Effector memory CD8-positive, alpha-beta T cell (primary cell): Measurements from ENCODE around the gene PDGFA.
A peak's percentile ranks its signal among the peaks of the same experiment; 100 is the strongest.

Experiments
- ATAC-seq: fragments of 150-1000 bp; cut with Tn5 transposase; replicated peaks from 2 replicates; pipeline ENCODE4 v1.10.0; 2021; ENCODE audit warnings: mild to moderate bottlenecking, moderate library complexity
- DNase-seq, 3 experiments: peaks; one replicate each; pipeline ENCODE4 v3.0.0; 2021
- H3K27ac Mint-ChIP-seq, 2 donors: one replicate each; pipeline ENCODE4 v1.8.0; 2022; ENCODE audit warnings: mild to moderate bottlenecking in 2 of 2, mixed read lengths in 2 of 2, moderate library complexity in 2 of 2
- H3K27me3 Mint-ChIP-seq, 2 donors: one replicate each; pipeline ENCODE4 v1.8.0; 2022; ENCODE audit warnings: mixed read lengths in 2 of 2
- H3K36me3 Mint-ChIP-seq: one replicate; pipeline ENCODE4 v1.8.0; 2022; ENCODE audit warnings: mild to moderate bottlenecking, moderate library complexity, mixed read lengths; ENCODE audit not compliant: insufficient read depth
- H3K4me1 Mint-ChIP-seq, 2 donors: one replicate each; pipeline ENCODE4 v1.8.0; 2022; ENCODE audit warnings: low read depth in 2 of 2, mixed read lengths in 2 of 2
- H3K4me3 Mint-ChIP-seq, 2 donors: one replicate each; pipeline ENCODE4 v1.8.0; 2022; ENCODE audit warnings: mild to moderate bottlenecking in 2 of 2, mixed read lengths in 2 of 2, moderate library complexity in 2 of 2
- H3K9me3 Mint-ChIP-seq, 2 donors: one replicate each; pipeline ENCODE4 v1.8.0; 2022; ENCODE audit warnings: mixed read lengths in 2 of 2

The PDGFA gene

DNA sequence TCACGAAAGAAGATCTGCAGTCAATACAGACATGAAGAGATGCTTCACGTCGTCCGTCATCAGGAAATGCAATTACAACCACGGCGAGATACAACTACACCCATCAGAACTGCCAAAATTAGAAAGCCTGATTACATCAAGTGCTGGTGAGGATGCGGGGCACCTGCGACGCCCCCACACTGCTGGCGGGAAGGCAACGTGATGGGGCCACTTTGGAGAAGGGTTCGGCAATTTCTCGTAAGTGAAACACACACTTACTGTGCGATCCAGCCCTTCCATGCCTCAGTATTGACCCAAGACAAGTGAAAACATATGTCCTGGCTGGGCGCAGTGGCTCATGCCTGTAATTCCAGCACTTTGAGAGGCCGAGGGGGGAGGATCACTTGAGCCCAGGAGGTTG, 25.8 kb upstream of the PDGFA start:
- no peak for ATAC-seq
- no peaks in the 10 kb centered on the region for H3K9me3 Mint-ChIP-seq
- no peak overlapping the region for H3K4me3 Mint-ChIP-seq
- peaks cover 0 to 10% of the 10 kb centered on the region in 2 donors for H3K4me1 Mint-ChIP-seq
- no peaks in the 10 kb centered on the region for H3K36me3 Mint-ChIP-seq
- DNase-seq = no peak
- H3K27me3 Mint-ChIP-seq = peaks cover 0 to 12% of the 10 kb centered on the region in 2 donors
- no peak overlapping the region for H3K27ac Mint-ChIP-seq

DNA sequence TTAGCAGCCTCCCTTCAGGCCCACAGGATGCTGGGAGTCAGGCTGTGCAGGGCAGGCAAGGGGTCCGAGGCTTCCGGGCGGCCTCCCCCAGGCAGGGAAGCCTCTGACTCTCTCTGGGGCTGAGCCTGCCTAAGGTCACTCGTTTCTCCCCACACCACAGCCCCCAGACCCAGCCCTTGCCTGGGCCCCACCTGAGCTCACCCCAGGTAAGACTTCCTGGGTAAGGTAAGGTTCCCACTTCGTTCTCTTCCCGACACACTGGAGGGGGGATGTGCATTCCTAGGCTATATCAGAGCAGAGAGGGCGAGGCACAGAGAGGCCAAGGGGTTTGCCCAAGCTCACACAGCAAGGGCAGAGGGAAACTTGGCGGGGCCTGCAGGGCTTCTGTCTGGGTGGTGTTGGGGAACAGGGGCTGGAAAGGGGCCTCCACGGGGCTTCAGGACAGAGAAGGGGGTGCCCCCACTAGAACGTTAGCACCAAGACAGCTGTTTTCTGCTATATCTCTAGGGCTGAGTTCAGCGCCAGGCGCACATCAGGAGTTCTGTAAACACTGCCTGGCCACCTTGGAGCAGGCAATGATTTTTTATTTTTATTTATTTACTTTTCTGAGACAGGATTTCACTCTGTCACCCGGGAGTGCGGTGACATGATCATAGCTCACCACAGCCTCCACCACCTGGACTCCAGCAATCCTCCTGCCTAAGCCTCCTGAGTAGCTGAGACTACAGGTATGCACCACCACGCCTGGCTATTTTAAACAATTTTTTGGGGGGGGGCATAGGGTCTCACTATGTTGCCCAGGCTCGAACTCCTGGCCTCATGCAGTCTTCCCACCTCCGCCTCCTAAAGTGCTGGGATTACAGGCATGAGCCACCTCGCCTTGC, 24.9 kb upstream of the PDGFA start:
- Mint-ChIP-seq H3K27ac (no peak overlapping the region), H3K4me3 (no peak overlapping the region), H3K36me3 (no peaks in the 10 kb centered on the region), H3K9me3 (no peaks in the 10 kb centered on the region), H3K27me3 (peaks cover 0 to 12% of the 10 kb centered on the region in 2 donors), H3K4me1 (peaks cover 0 to 13% of the 10 kb centered on the region in 2 donors)
- no peak for DNase-seq
- ATAC-seq = no peak

DNA sequence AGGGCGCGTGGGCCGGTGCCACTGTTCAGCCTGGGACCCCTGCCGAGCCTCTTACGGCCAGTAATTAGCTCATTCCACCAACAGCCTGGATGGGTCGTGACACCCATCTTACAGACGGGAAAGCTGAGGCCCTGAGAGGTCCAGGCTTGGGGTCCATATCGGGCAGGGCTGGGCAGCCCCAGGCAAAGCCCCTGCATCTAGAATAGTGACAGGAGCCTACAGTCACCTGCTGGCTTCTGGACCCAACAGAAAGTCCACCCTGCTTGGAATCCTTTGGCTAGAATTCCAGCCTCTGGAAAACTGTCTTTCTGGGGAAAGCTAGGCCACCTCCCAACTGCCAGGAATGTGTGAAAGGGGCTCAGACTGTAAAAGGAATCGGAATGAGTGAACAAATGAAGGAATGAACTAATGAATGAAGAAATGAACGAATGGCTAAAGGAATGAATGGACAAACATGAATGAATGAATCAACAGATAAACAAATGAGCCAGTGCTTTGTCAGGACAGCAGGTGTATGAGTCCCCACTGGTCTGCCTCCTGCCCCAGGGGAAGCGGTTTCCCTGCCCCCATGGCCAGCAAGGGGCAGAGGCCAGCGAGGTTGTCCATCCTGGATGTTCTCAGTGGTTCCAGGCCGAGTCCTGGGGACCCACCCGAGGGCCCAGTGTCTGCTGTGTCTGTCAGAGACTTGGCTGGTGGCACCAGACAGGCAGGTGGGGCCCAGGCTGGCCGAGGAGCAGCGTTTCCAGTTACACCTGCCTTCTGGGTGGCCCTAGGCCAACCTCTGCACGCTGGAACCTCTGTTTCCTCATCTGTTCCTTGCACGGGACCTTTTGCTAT, 24.1 kb upstream of the PDGFA start:
- Mint-ChIP-seq H3K27me3 (peaks cover 0 to 12% of the 10 kb centered on the region in 2 donors), H3K36me3 (no peaks in the 10 kb centered on the region), H3K4me1 (peaks cover 0 to 13% of the 10 kb centered on the region in 2 donors), H3K9me3 (no peaks in the 10 kb centered on the region), H3K27ac (no peak overlapping the region), H3K4me3 (no peak overlapping the region)
- no peak for ATAC-seq
- DNase-seq = no peak

DNA sequence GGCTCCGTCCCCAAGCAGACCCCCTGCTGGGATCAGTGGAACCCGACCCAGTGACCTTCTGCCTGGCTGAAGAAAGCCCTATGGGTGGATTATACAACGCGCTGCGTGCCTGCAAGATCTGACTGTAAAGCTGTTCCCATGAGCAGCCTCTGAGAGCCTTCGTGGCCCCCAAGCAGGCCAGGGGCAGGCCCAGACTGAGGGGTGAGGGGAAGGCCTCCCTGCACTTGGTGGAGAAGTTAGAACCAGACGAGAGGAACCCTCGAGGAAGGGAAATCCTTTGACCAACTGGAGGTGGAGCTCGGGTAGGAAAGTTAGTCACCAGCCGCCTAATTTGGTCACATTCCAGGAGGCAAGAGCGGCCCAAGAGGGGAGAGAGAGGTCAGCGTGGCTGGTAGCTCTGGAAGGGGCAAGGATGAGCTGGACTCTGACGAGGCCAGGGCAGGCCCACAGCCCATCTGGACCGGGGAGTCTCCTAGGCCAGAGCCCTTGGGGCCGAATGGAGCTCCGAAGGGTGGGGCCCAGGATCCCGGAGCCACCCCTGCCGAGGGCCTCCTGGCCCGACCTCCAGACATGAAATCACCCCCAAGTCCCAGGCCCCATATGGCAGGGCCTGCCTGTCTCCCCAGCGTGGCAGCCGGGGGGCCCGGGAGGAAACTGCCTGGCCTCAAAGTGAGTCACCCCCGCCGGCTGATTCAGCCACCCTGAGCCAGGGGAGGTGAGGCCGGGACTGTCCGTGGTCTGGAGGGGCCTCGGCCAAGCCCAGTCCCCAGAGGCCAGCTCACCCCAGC, 23.3 kb upstream of the PDGFA start:
- Mint-ChIP-seq H3K36me3 (no peaks in the 10 kb centered on the region), H3K27ac (peak overlapping the region in 1 of 2 donors; percentile 23), H3K27me3 (peaks cover 0 to 12% of the 10 kb centered on the region in 2 donors), H3K4me1 (peaks cover 0 to 13% of the 10 kb centered on the region in 2 donors), H3K9me3 (no peaks in the 10 kb centered on the region), H3K4me3 (no peak overlapping the region)
- no peak for DNase-seq
- no peak for ATAC-seq

DNA sequence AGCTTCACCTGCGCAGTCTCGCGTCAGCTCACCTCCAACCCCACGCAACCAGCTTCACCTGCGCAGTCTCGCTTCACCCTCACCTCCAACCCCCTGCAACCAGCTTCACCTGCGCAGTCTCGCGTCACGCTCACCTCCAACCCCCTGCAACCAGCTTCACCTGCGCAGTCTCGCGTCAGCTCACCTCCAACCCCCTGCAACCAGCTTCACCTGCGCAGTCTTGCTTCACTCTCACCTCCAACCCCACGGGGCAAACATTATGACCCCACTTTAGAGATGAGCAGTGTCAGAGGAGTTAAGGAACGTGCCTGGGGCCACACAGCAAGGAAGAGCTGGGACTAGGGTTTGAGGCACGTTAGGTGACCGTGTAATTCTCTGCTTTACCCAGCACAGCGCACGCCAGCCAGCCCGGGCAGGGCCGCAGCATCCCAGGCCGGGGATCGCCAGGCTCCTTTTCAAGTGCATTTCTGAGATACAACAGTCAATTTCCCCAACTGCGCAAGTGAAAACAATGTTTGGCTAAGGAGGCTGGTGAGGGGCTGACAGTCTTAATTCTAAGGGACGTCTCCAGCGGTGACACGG, 22.6 kb upstream of the PDGFA start:
- Mint-ChIP-seq H3K27ac (peak overlapping the region in 1 of 2 donors; percentile 23), H3K27me3 (peaks cover 0 to 12% of the 10 kb centered on the region in 2 donors), H3K4me3 (no peak overlapping the region), H3K4me1 (peaks cover 0 to 13% of the 10 kb centered on the region in 2 donors), H3K36me3 (no peaks in the 10 kb centered on the region), H3K9me3 (no peaks in the 10 kb centered on the region)
- no peak for DNase-seq
- ATAC-seq = no peak

DNA sequence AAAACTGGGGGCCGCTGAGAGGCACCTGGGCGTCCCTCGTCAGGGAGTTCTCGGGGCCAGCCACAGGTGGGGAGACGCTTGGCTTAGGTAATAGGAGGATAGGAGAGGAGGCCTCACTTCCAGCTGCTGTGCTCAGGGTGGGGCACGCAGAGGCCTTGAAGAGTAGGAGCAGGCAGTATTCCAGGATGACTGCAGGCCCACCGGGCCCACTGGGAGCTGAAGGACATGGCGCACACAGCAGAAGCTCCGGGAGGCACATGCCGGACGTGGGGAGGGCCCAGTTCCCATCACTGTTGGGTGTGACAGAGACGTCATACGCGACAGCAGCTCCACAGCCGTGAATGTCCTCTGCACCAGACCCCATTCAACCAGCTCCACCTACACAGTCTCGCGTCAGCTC, 22.0 kb upstream of the PDGFA start:
- Mint-ChIP-seq H3K9me3 (no peaks in the 10 kb centered on the region), H3K4me3 (no peak overlapping the region), H3K4me1 (peaks cover 0 to 13% of the 10 kb centered on the region in 2 donors), H3K36me3 (no peaks in the 10 kb centered on the region), H3K27me3 (peaks cover 0 to 12% of the 10 kb centered on the region in 2 donors), H3K27ac (no peak overlapping the region)
- DNase-seq (no peak), ATAC-seq (no peak)

DNA sequence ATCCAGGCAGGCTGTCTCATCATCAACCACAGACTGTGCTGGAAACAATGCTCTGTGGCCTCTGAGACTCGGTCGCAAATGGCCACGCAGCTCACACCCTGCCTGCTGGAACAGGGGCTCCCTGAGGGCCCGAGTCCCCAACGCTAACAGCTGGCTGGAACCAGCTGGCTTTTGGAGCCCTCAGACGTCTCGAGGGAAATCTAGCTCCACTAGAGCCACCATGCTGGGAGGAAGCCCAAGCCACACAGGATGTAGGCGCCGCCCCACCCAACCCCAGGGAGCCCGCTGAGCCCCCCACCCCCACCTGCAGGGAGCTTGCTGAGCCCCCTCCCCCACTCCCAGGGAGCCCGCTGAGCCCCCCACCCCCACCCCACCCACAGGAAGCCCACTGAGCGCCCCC, 21.4 kb upstream of the PDGFA start:
- Mint-ChIP-seq H3K4me1 (peaks cover 0 to 13% of the 10 kb centered on the region in 2 donors), H3K4me3 (no peak overlapping the region), H3K27me3 (peaks cover 0 to 12% of the 10 kb centered on the region in 2 donors), H3K36me3 (no peaks in the 10 kb centered on the region), H3K9me3 (no peaks in the 10 kb centered on the region), H3K27ac (peak overlapping the region in 1 of 2 donors; percentile 71)
- DNase-seq (no peak), ATAC-seq (no peak)

DNA sequence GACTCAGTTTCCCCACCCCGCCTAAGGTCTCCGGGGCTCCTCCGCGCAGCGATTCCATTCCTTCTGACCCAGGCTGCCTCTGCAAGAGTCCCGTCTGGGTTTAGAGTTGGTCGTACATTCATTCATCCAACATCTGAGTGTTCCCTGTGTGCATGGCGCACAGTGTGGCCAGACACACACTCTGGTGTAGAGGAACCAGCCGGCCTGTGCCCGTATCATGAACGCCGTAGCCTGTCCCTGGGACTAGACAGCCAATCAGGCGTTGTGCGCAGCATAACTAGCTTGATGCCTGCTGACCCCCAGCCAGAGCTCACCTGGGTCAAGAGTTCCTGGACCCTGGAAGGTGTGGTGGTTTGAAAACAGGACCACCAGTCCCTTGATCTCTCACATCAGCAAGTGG, 20.9 kb upstream of the PDGFA start:
- peaks cover 0 to 13% of the 10 kb centered on the region in 2 donors for H3K27me3 Mint-ChIP-seq
- no peaks in the 10 kb centered on the region for H3K9me3 Mint-ChIP-seq
- peaks cover 0 to 13% of the 10 kb centered on the region in 2 donors for H3K4me1 Mint-ChIP-seq
- ATAC-seq = no peak
- DNase-seq = no peak
- H3K4me3 Mint-ChIP-seq = no peak overlapping the region
- peak overlapping the region in 1 of 2 donors; percentile 71 for H3K27ac Mint-ChIP-seq
- H3K36me3 Mint-ChIP-seq = no peaks in the 10 kb centered on the region

DNA sequence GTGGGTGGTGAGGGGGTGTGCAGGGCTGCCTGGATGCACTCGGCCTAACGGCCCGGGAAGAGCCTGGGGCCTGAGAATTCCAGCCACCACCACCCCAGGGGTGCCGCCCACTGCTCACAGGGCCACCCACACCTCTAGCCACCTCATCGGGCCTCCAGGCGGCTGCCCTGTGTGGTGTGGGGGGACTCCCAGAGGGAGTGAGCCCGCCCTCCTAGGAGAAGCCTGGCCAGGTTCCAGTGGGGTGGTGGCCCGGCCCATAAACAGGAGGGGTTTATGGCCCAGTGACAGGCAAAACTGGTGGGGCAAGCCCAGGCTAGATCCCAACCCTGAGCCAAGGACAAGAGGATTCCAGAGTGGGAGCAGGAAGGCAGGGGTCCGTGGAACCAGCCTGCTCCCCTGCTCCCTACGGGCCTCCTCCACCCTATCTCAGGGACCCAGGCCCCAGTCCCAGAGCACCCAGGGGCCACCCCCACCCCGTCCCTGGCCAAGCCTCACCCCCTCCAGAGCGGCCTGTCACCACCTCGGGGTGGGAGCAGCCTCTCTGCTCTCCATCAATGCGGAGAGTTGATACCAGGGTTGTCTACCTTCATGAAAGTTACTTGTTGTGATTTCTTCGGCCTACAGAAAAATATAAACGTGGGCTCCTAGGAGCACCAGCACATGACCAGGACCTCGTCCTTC, 20.2 kb upstream of the PDGFA start:
- no peaks in the 10 kb centered on the region for H3K9me3 Mint-ChIP-seq
- ATAC-seq (no peak), DNase-seq (no peak)
- H3K27me3 Mint-ChIP-seq = peaks cover 6 to 20% of the 10 kb centered on the region in 2 donors
- H3K4me1 Mint-ChIP-seq = peaks cover 0 to 13% of the 10 kb centered on the region in 2 donors
- no peak overlapping the region for H3K27ac Mint-ChIP-seq
- H3K4me3 Mint-ChIP-seq = no peak overlapping the region
- H3K36me3 Mint-ChIP-seq = no peaks in the 10 kb centered on the region

DNA sequence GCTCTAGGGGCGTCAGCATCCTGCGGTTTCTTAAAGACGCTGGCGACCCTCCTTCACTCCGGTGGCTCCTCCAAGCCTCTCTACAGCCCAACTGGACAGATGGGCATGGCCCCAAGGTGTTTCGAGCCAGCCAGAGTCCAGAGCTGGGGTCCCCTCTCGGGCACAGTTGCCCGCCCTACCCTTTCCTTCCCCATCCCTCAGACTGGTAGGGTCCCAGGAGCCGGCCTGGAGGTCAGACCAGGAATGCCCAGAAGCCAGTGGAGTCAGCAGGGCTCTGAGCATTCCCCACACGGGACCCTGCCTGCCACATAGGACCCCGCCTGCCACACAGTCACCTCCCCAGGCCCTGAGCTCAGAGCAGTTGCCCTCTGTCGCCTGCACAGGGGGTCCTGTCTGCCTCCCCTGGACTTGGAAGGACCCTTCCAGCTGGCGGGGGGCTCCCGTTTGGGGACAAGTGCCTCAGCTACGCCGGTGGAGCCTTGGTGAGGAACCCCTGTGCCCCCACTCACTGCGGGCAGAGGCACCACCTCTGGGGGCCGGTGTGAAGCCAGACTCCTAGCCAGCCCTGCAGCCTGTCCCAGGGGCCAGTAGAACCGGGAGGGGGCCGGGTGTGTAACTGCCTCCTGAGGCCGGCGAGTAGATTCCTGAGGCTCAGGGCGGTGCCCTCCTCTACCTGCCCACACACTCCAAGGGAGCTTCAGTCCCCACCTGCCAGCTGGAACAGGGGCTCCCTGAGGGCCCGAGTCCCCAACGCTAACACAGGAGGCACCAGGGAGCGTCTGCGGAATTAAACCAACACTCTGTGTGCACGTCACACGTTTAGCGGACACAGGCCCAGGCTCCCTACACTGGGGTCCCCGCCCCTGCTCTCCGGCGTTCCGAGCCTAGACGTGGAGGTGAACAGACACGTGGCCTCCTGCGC, 19.4 kb upstream of the PDGFA start:
- Mint-ChIP-seq H3K4me3 (no peak overlapping the region), H3K4me1 (peaks cover 0 to 13% of the 10 kb centered on the region in 2 donors), H3K36me3 (no peaks in the 10 kb centered on the region), H3K27me3 (peaks cover 11 to 27% of the 10 kb centered on the region in 2 donors), H3K9me3 (no peaks in the 10 kb centered on the region), H3K27ac (no peak overlapping the region)
- DNase-seq (no peak), ATAC-seq (no peak)

DNA sequence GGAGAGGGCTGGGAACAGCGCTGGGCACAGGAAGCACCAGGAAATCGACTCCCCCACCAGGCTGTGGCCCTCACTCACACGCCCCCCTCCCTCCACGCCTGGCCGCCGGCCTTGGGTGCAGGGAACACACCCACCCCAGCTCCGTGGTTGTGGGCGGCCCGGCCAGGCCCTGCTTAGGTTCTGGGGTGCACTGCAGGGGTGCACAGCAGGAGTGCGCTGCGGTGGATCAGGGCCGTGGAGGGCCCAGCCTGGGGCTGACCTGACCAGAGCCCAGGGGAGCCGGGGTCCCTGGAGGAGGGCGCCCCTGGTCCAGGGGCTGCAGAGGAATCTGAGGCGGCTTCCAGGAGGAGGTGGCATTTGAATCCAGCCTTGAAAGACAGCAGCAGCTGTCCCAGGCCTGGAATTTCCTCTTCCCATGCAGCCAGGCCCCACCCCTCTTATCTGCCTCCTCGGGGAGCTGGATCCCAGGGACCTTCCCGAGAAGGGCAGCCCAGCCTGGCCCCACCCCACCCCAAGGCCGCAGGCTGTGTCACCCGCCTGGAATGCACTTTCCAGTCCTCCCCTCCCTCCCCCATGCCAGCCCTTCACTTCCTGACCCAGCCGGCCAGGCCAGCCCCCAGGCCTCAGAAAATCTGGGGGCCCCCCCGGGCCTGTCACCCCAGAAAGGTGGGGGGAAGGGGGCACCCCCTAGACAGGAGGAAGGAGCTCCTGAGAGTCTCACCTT, 18.4 kb upstream of the PDGFA start:
- Mint-ChIP-seq H3K27ac (no peak overlapping the region), H3K27me3 (peaks cover 16 to 33% of the 10 kb centered on the region in 2 donors), H3K4me3 (no peak overlapping the region), H3K9me3 (no peaks in the 10 kb centered on the region), H3K4me1 (peaks cover 0 to 13% of the 10 kb centered on the region in 2 donors), H3K36me3 (no peaks in the 10 kb centered on the region)
- DNase-seq (no peak), ATAC-seq (no peak)
